Stimulated activated CD8-positive, alpha-beta memory T cell treated with anti-CD3 and anti-CD28 coated beads, Interleukin-12 subunit alpha, Interleukin-12 subunit beta, amount 100 ng/mL, for 1 hour (primary cell): ENCODE measurements around the gene ADAT2.
A peak's percentile ranks its signal among the peaks of the same experiment; 100 is the strongest.
"Not testable (repeated sequence)": the region's sequence is repeated elsewhere in the genome, so short reads cannot be mapped to it uniquely, and the experiment has no call there.

Experiments
- DNase-seq: peaks from one replicate; pipeline ENCODE4 v3.0.0-alpha.2; 2020; ENCODE audit warnings: low read depth

Gene ADAT2

DNA sequence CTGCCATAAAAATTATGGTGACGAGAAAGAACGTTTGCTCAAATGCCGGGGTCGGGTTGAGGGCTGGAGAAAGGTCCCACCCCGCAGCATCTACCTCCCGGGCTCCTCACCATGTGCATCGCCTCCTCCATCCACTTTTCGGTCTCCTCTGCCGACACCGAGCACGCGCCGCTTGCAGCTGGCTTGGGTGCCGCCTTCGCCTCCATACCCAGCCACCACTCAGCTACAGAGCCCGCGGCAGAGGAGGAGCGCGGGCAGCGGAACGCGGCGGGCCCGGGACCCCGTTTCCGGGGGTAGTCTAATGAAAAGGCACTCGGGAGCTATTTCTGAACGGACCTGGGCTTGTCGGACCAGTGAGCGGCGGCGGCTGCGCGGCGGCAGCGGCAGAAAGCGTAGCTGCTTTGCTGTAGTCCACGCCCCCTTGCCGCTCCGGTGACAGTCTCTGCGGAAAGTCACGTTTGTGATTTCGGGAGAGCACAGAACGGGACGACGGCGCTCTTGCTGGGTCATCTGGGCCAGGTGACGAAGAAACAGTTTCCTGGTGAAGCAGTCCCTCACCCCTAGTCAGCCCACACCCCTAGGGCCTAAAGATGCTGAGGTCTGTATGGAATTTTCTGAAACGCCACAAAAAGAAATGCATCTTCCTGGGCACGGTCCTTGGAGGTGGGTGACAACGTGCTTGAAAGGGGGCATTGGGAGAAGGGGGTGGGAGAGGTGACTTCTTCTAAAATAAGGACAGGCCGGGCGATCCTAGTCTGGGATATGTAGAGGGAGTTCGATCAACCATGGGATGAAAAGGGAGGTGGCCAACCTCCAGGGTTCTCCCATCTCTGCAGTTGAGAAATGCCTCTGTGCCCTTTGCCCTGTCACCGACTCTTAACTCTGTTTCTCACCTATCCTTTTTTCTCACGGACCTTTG, at the start of gene ADAT2, which contains the start of gene PEX3:
Gene ADAT2 (minus strand): TSS at position 243 of the 919 bp plus-strand sequence. CDS start 37 bp downstream, at position 206.
Gene PEX3 (plus strand): TSS at position 353 of the 919 bp plus-strand sequence. CDS start 238 bp downstream, at position 591.
- DNase-seq: peak; percentile 87

DNA sequence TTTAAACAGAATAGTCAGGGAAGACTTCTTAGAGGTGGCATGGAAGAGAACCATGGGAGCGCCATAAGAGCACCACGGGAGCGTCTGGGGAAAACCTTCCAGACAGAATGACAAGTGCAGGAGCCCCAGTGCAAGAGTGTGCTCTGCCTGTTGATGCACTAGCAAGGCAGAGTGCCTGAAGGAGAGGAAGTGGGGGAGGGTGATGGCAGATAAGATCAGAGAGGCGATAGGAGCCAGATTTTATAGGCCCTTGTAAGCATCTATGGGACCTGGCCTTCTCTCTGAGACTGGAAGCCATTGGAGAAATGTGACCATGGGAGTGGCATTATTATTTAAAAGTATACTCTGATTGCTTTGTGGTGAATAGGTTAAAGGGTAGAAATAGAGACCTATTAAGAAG, 47.9 kb upstream of the ADAT2 start:
- no peak for DNase-seq

DNA sequence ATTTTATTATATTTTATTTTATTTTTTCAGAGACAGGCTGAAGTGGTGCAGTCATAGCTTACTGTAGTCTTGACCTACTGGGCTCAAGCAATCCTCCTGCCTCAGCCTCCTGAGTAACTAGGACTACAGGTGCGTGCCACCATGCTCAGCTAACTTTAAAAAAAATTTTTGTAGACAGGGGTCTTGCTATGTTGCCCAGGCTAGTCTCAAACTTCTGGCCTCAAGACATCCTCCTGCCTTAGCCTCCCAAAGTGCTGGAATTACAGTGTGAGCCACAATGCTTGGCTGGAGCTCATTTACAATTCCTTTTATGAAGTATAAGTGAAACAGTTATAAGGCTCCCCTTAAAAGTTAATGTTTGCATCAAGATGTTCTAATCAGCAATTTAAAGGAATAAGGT, 46.5 kb upstream of the ADAT2 start:
- no peak for DNase-seq

DNA sequence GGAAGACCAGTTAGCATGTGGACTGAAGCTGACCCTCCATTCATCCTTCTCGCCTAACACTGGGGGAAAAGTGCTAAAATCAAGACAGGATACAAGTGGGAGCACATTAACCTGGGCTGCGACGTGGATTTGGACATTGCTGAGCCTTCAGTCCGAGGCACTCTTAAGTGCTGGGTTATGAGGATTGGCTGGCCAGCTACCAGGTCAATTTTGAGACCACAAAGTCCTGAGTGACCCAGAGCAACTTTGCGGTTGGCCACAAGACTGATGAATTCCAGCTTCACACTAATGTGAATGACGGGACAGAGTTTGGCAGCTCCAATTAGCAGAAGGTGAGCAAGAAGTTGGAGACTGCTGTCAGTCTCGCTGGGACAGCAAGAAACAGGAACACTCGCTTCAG, 40.3 kb upstream of the ADAT2 start:
- no peak for DNase-seq

DNA sequence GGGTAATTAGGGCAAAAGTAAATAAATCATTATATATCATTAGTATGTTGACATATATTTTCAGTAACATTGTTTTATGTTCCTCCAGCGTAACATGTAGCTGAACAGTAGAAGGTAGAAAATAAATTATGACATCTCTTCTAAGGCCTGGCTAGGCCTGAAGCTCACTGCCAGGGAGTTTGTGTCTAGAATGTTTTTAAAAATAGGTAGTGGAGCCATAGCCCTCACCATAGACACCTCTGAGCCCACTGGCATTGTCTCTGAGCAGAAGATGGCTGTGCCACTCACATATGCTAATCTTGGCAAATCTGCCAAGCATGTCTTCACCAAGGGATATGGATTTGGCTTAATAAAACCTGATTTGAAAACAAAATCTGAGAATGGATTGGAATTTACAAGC, 39.7 kb upstream of the ADAT2 start:
- no peak for DNase-seq

DNA sequence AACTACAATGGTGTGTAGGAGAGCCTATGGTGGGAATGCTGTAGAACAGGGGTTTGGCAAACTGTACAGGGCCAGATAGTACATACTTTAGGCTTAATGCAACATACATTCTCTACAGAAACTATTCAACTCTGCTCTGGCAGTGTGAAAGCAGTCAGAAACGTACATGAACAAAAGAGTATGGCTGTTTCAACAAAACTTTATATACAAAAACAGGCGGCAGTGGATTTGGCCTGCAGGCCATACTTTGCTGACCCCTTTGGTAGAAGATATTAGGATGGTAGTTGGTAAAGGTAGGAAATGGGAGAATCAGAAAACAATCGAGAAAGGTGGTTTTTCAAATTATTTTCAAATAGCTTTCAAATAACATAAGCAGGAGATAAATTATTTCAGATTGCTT, 36.3 kb upstream of the ADAT2 start:
- DNase-seq: no peak

DNA sequence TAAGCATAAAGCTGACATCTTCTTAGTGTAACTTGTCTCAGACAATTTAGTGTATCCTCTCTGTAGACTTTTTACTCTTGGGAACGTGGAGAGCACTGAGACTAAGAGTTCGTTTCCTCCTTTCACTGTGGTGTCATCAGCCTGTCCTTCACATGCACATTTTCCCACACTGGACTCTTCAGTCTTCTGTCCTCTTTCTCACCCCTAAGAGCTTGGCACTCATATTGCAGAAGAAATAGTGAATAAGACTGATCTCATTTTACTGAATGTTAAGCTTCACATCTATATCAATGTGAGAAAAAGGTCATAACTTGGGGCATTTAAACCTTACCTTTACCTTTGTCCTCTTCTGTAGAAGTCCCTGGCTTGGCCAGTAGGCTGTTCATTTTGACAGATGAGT, 35.5 kb upstream of the ADAT2 start:
- DNase-seq: no peak

DNA sequence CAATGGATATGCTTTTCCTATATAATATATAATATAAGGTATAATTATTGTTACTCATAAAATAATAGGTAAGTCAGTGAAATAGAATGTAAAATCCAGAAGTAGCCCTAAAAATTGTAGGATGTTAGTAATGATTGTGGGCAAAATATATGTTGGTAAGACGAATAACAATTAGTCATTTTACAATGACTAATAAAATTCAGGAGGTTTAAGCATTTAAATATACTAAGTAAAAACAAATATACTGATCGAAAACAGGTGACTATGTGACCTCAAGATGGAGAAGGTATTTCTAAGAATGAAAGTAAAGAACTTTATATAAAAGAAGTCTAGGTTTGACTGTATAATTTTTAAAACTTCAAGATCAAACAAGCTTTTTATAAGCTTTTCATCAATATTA, 32.1 kb upstream of the ADAT2 start:
- DNase-seq: no peak

DNA sequence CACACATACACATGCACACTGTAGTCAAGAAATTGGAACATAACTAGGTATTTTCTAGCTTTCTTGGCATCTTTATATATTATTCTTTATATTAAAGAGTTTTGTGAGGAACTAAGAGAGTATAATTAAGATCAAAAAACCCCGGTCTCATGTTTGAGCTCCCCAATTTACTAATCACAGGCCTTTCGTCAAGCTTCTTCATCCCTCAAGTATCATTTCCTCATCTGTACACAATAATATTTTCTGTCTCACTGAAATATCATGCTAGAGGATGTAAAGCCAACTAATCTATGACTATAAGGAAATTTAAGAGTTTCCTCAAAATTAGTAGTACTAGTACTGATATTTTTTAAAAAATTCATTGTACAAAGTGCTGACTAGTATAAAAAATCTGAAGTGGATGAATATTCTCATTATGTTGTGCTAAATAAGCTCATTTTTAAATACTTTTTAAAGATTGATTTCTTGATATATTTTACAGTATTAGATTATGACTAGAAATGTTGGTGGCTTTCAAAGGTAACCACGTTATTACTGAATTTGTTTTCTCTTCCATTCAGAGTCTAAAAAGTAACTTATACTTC, 28.1 kb upstream of the ADAT2 start:
- no peak for DNase-seq

DNA sequence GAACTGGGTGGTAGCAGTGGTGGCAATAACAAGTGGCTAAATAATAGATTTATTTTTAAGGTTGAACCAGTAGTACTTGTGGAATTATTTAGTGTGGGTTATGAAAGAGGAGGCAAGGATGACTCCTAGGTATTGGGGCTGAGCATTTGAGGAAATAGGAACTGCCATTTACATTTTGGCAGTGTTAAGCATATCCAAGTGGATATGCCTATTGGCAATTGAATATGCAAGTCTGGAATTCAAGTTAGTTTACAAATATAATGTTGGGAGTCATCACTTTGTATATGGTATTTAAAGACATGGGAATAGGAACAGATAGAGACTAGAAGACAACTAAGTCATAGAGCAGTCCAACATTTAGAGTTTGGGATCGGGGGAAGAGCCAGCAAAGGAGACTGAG, 26.1 kb upstream of the ADAT2 start:
- no peak for DNase-seq

DNA sequence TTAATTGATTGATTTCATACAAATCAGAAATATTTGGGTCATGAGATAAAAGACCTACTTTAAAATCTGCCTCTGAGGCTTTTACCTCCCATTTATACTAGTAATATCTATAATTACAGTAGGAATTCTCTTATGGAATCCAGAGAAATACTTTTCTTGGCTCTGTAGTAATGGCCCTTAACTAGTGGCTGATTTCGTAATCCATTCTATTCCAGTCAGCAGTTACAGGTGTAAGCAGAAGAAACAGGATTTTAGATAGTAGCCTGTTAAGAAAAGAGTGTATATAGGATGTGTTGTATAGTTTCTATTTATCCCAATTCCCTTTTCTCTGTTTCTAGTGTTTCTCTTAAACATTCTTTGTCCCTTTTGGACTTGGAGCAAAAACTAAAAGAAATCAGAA, 21.3 kb upstream of the ADAT2 start:
- DNase-seq: no peak

DNA sequence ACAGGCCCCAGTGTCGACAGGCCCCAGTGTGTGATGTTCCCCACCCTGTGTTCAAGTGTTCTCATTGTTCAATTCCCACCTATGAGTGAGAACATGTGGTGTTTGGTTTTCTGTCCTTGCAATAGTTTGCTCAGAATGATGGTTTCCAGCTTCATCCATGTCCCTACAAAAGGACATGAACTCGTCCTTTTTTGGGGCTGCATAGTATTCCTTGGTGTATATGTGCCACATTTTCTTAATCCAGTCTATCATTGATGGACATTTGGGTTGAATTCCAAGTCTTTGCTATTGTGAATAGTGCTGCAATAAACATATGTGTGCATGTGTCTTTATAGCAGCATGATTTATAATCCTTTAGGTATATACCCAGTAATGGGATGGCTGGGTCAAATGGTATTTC, 18.3 kb upstream of the ADAT2 start:
- DNase-seq: not testable (repeated sequence)

DNA sequence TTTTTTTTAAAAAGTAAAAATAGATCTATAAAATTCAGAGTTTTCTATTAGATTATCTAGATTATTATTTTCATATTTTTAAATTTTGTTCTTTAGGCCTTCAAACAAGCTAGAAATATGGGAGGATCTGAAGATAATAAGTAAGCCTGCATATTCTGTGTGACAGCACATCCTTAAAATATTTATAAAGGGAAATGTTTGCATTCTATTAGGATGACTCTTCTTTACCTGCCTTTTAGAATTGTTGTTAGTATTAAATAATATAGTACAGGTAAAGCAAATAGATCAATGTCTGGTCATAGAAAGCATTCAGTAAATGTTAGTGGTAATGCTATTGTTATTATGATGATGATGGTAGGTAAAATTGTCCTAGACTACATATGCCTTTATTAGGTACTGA, 17.5 kb upstream of the ADAT2 start:
- DNase-seq: no peak

DNA sequence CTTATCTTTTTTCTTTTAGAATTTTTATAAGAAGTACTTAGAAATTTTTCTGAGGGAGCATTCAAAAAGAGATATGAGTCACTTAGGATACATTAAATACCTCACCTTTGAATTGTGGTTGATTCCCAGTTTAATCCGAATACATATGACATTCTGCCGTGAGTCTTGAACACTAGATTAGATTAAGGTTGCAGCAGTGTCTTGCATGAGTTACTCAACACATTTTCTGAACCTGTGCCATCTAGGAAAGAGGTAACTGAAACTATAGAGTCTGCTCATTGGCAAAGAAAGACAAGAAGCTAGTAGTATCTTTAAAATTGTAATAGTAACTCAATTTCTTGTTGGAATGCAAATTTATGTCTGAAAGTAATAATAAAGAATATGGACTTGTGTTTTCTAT, 15.1 kb upstream of the ADAT2 start:
- no peak for DNase-seq

DNA sequence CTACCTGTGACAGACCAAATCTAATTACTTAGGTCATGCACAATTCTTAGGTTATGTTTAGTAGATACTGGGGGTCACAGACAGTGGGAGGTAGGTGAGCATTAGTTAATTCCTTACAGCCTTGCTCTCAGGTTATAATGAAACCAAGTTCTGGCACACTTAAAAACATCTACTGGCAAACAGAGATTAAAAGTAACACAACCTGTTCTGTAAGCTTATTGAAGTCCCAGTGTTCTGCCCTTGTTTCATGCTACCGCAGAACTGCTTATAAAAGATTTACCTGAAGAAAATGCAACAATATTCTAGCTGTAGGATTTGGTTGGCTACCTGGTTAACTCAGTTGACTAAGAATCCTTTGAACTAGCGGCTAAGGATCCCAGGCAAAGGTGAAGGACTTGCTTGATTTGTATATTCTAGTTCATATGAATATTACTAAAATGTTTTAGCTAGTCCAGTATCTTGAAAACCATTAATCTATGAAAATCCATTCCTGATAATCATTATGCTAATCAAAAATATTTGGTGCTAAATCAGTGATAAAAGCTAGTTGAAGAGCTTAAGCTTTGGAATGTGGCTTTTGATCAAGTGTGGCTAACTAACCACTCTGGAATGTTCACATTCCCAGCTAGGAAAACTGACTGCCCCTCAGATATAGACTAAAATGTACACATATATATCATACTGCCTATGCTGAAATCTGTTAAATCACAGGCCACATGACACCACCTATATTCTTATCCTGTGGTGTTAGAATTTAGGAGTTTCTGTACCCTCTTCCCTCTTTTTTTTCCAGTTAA, 7.3 kb upstream of the ADAT2 start:
- no peak for DNase-seq

DNA sequence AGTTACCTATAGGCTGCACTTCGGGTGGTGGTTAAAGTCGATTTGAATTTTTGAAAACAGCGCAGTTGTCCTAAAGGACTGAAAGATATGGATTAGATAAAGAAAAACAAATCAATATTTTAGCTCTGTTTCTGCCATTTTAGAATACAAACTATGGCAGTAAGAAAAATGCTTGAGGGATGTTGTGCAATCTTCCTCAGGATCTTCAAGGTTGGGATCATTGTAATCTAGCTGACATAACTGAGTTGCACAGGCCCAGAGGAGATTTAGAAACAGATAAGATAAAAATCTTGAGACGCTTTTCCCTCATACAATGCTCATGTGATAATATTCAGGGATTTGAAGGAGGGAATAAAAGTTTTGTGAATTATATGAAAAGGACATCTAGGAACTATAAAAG, 1.0 kb upstream of the ADAT2 start:
- no peak for DNase-seq

DNA sequence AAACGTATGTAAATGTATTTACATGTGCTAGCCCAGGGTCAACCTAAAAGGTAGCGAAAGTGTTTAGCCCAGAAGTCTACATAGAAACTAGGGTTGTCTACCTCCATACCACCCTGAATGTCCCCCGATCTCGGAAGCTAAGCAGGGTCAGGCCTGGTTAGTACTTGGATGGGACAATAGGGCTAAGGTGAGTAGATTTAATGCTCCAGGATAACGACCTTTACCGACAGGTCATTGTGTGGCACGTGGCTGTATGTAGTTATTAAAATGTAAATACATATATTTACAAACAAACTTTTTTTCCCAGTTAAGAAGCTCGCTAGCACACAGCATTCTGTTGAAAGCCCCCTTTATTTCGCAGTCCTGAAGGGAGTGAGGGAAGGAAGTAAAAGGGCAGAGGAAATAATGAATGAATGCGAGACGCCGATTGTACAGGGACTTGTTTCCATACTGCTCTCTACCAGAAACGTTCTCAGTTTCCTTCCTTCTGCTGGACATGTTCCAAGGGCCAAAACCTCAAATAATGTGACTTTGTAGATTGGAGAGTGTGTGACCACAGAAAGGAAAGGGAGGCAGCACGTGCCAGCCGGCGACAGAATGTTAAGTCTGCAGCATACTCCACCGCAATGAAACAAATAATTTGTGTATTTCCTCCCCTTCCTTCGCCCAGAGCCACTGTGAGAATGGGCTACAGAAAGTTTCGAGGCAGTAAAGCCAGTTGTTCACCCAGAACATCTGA, 612 bp downstream of the ADAT2 start:
- DNase-seq: peak; percentile 20

DNA sequence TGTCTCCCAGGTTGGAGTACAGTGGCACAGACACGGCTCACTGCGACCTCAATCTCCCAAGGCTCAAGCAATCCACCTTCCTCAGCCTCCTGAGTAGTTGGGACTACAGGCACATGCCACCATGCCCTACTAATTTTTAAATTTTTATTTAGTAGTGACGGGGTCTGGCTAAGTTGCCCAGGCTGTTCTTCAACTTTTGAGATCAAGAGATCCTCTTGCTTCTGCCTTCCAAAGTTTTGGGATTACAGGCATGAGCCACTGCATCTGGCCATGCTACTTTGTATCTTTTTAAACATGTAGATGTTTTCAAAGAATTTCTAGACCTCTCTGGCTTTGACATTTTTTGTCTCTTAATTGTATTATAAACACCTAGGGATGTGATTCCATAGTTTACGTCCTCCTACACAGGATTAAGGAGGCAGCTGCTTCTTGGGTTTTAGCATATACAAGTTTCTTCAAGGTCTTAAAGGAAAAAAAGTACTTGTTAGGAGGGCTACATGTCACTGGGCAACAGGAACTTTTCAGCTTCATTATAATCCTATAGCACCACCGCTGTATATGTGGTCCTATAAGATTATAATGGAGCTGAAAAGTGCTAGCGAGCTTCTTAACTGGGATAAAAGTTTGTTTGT, 1.3 kb downstream of the ADAT2 start:
- no peak for DNase-seq

DNA sequence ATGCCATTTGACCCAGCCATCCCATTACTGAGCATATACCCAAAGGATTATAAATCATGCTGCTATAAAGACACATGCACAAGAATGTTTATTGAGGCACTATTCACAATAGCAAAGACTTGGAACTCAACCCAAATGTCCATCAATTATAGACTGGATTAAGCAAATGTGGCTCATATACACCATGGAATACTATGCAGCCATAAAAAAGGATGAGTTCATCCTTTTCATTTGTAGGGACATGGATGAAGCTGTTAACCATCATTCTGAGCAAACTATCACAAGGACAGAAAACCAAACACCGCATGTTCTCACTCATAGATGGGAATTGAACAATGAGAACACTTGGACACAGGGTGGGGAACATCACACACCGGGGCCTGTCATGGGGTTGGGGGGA, 2.6 kb downstream of the ADAT2 start:
- not testable (repeated sequence) for DNase-seq

DNA sequence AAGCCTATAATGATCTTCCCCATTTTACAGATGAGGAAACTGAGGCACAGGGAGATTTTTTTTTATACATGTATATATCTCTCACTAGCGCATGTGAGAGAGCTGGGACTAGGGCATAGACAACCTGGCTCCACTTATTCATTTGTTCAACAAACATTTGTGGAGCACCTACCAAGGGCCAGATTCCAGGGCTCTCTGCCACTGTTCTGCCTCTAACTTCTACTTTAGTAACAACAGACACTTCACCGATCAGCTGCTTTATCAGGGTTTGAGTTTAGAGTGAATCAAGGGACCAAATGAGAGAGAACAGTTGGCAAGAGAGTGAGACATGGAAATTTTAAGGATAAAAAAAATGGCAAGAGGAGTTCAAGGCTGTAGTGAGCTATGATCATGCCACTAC, 7.4 kb downstream of the ADAT2 start:
- DNase-seq: no peak
